HG02642 (cell line): ENCODE results near the gene DEFB127.
"Not testable (repeated sequence)": the region's sequence is repeated elsewhere in the genome, so short reads cannot be mapped to it uniquely, and the experiment has no call there.

Source experiments
- ATAC-seq: cut with Tn5 transposase; IDR thresholded peaks from one replicate; pipeline ENCODE4 v1.9.1; 2021; ENCODE audit warnings: mild to moderate bottlenecking; ENCODE audit not compliant: unreplicated experiment, poor library complexity

Gene DEFB127, protein sequence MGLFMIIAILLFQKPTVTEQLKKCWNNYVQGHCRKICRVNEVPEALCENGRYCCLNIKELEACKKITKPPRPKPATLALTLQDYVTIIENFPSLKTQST

GRCh38 chr20:157154-157553 lies at the start of gene DEFB127:
DEFB127 (plus strand) TSS chr20:157454; CDS start chr20:157545, 91 bp downstream.
- ATAC-seq = no peak

DNA sequence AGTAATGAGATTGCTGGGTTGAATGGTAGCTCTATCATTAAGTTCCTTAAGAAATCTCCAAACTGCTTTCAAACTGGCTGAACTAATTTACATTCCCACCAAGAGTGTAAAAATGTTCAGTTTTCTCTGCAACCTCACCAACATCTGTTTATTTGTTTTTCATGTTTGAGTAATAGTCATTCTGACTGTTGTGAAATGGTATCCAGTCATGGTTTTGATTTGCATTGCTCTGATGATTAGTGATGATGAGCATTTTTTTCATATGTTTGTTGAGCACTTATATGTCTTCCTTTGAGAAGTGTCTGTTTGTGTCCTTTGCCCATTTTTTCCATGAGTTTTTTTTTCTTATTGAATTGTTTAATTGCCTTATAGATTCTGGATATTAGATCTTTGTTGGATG lies 44.9 kb upstream of the DEFB127 start:
- ATAC-seq = no peak

GRCh38 chr20:117518-117917 lies 39.7 kb upstream of the DEFB127 start:
- ATAC-seq = no peak

DNA sequence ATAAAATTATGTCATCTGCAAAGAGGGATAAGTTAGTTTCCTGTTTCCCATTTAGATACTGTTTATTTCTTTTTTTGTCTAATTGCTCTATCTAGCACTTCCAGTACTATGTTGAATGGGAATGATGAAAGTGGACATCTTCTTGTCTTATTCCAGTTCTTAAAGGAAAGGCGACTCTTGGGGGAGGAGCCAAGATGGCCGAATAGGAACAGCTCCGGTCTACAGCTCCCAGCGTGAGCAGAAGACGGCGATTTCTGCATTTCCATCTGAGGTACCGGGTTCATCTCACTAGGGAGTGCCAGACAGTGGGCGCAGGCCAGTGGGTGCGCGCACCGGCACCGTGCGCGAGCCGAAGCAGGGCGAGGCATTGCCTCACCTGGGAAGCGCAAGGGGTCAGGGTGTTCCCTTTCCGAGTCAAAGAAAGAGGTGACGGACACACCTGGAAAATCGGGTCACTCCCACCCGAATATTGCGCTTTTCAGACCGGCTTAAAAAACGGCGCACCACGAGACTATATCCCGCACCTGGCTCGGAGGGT lies 27.4 kb upstream of the DEFB127 start:
- not testable (repeated sequence) for ATAC-seq

- ATAC-seq = no peak
These were observed 19.4 kb upstream of the DEFB127 start for GRCh38 chr20:137668-138490.

GRCh38 chr20:142290-142689 lies 15.0 kb upstream of the DEFB127 start, which contains the start of gene DEFB126:
DEFB126 (plus strand) TSS chr20:142590; CDS start chr20:142629, 39 bp downstream.
- ATAC-seq = no peak

DNA sequence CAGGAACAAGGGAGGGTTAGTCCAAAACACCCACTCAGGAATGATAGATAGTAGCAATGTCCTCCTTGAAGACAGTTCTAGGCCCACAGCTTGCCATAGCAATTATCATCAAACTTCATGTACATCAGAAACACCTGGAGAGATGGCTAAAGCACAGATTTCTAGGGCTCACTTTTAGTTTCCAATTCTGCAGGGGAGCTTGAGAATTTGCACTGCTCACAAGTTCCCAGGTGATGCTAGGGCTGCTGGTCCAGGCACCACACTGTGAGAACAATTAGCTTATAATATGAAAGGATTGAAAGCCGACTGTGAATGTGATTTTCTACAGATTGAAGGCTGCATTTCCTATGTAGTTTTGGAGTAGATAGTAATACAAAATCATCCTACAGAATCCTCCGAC lies 11.4 kb upstream of the DEFB127 start:
- no peak for ATAC-seq

DNA sequence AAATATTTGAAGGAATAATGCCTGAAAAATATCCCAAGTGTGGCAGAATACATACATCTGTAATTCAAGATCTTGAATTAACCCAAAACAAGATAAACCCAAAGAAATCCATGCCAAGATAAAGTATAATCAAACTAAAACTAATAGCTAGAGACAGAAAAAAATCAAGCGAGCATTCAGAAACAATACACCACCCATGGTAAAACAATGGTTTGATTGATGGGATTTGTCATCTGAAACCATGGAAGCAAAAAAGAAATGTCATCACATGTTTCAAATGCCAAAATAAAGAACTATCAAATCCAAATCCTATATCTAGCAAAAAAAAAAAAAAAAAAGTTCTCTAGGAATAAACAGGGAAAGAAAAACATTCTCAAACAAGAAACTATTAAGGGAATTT lies 5.1 kb upstream of the DEFB127 start:
- ATAC-seq = no peak

GRCh38 chr20:164618-165017 lies 7.4 kb downstream of the DEFB127 start:
- ATAC-seq = no peak

- ATAC-seq = no peak
These were observed 11.6 kb downstream of the DEFB127 start for GRCh38 chr20:168876-169275.

- no peak for ATAC-seq
These were observed 27.0 kb downstream of the DEFB127 start for GRCh38 chr20:184288-184687.

GRCh38 chr20:187733-188132 lies 30.5 kb downstream of the DEFB127 start:
- ATAC-seq = no peak

DNA sequence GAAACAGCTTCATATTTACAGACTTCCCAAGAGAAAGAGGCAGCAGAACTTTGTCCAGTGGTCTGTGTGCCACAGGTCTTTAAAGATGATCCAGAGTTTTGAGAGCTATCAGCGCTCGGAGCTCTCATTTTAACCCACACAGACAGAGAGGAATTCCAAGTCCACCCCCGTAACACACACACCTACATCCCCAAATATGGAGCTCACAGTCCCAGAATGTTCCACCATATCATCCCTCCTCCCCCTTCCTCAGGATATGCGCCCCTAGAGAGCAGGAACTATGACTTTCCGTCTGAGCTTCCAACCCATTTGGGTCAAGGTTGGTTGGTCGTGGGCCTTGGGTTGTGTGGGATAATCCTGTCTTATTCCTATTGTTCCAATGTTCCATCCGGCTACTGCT lies 32.4 kb downstream of the DEFB127 start, which contains the start of gene DEFB128:
Gene DEFB128, minus strand, starts transcription at position 101 of the 400 bp plus-strand sequence. Its CDS starts 88 bp downstream, at position 13.
- ATAC-seq = no peak

GRCh38 chr20:198225-198624 lies 41.0 kb downstream of the DEFB127 start:
- ATAC-seq = no peak

DNA sequence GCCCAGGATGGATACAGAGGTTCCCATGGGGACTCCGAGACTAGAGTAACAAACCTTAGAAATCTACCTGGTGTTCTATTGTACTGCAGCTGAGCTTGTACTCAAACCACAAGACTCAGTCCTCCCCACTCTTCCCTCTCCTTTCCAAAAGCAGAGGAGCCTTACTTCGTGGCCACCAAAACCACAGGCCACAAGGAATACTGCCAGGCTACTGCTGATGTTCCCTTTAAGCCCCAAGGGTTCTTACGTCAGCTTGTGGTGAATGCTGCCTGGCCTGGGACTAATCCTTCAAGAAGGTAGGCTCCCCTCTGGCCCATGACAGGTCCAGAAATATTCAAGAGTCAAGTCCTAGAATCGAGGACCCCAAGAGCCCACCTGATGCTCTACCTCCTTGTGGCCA lies 42.7 kb downstream of the DEFB127 start:
- ATAC-seq = no peak

- not testable (repeated sequence) for ATAC-seq
These were observed 46.4 kb downstream of the DEFB127 start for GRCh38 chr20:203630-204029.
